ENCODE results near the gene KRTAP10-2.

GRCh38 chr21:44510109-44510507 is 41.2 kb downstream of the KRTAP10-2 start:
- TF ChIP-seq CTCF (IDR thresholded peaks at IDR 0.05): no peak
- no peak for TF ChIP-seq POLR2A (IDR thresholded peaks at IDR 0.05)

All from Peyer's patch (tissue), 4 donors.